ENCODE measurements around the gene CELF2. TPM values are rescaled to one million over a fixed set of nuclear protein-coding genes. Genes with fewer than 3 reads are reported as not detected.

CELF2 gene
- total and polyA plus RNA-seq, 2 experiments from 2014 or later: 16.6 to 26.9 TPM

- H3K4me3 ChIP-seq: no peak overlapping the region
- H3K9me2 ChIP-seq (replicated peaks; ENCODE audit: insufficient read depth): no peaks in the 10 kb centered on the region
- H2AFZ ChIP-seq: no peak overlapping the region
- no peak for TF ChIP-seq CTCF (IDR thresholded peaks at IDR 0.05; ENCODE audit: poor library complexity)
- TF ChIP-seq EZH2 (IDR thresholded peaks at IDR 0.05; ENCODE audit: borderline replicate concordance): no peak
- TF ChIP-seq EZH2phosphoT487 (IDR thresholded peaks at IDR 0.05; ENCODE audit: low read depth, severe bottlenecking, unreplicated experiment): no peak
- no peak overlapping the region for H3K27ac ChIP-seq
- no peaks in the 10 kb centered on the region for H4K20me1 ChIP-seq (ENCODE audit: insufficient read depth, poor library complexity, severe bottlenecking)
- no peaks in the 10 kb centered on the region for H3K79me2 ChIP-seq
- H3K36me3 ChIP-seq (replicated peaks; ENCODE audit: insufficient read depth, low read depth): no peaks in the 10 kb centered on the region
- 96% methylated on average over 3 of the region's 3 CpGs for WGBS (ENCODE audit: low lambda C conversion rate, missing lambda C conversion rate)
- H3K4me1 ChIP-seq (ENCODE audit: insufficient read depth): no peaks in the 10 kb centered on the region
- DNase-seq (ENCODE audit: low spot score): no peak
- no peak overlapping the region for H3K4me2 ChIP-seq
- H3K27me3 ChIP-seq: no peaks in the 10 kb centered on the region
- H3K9me3 ChIP-seq (ENCODE audit: low read depth): no peaks in the 10 kb centered on the region
Measured at GRCh38 chr10:10992961-10993714, 24.5 kb upstream of the CELF2 start.

DNA sequence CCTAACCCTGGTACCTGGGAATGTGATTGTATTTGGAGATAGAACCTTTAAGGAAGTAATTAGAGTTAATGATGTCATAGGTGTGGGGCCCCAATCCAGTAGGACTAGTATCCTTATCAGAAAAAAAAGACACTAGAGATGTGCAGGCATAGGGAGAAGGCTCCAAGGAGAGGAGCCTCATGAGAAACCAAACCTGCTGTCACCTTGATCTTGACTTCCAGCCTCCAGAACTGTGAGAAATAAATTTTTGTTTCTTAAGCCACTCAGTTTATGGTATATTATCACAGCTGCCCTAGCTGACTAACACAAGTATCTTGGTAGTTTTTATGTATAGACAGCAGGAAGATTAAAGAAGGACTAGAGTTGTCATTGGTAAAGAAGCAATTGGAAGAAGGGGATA, 23.9 kb upstream of the CELF2 start:
- Histone ChIP-seq H3K36me3 (replicated peaks; ENCODE audit: insufficient read depth, low read depth) (no peaks in the 10 kb centered on the region), H3K27ac (no peak overlapping the region), H3K79me2 (no peaks in the 10 kb centered on the region), H3K27me3 (no peaks in the 10 kb centered on the region), H2AFZ (no peak overlapping the region), H4K20me1 (ENCODE audit: insufficient read depth, poor library complexity, severe bottlenecking) (no peaks in the 10 kb centered on the region), H3K9me2 (replicated peaks; ENCODE audit: insufficient read depth) (no peaks in the 10 kb centered on the region), H3K4me1 (ENCODE audit: insufficient read depth) (no peaks in the 10 kb centered on the region), H3K4me2 (no peak overlapping the region), H3K4me3 (no peak overlapping the region), H3K9me3 (ENCODE audit: low read depth) (no peaks in the 10 kb centered on the region)
- TF ChIP-seq EZH2 (IDR thresholded peaks at IDR 0.05; ENCODE audit: borderline replicate concordance) (no peak), EZH2phosphoT487 (IDR thresholded peaks at IDR 0.05; ENCODE audit: low read depth, severe bottlenecking, unreplicated experiment) (no peak), CTCF (IDR thresholded peaks at IDR 0.05; ENCODE audit: poor library complexity) (no peak)
- DNase-seq (ENCODE audit: low spot score): no peak

GRCh38 chr10:10994360-10994759, 23.3 kb upstream of the CELF2 start:
- Histone ChIP-seq H3K4me1 (ENCODE audit: insufficient read depth) (no peaks in the 10 kb centered on the region), H3K27ac (no peak overlapping the region), H3K9me3 (ENCODE audit: low read depth) (no peaks in the 10 kb centered on the region), H3K79me2 (no peaks in the 10 kb centered on the region), H3K36me3 (replicated peaks; ENCODE audit: insufficient read depth, low read depth) (no peaks in the 10 kb centered on the region), H3K27me3 (no peaks in the 10 kb centered on the region), H4K20me1 (ENCODE audit: insufficient read depth, poor library complexity, severe bottlenecking) (no peaks in the 10 kb centered on the region), H2AFZ (no peak overlapping the region), H3K9me2 (replicated peaks; ENCODE audit: insufficient read depth) (no peaks in the 10 kb centered on the region), H3K4me3 (no peak overlapping the region), H3K4me2 (no peak overlapping the region)
- DNase-seq (ENCODE audit: low spot score): no peak
- 79% methylated on average over 2 of the region's 2 CpGs for WGBS (ENCODE audit: low lambda C conversion rate, missing lambda C conversion rate)
- TF ChIP-seq EZH2 (IDR thresholded peaks at IDR 0.05; ENCODE audit: borderline replicate concordance) (no peak), CTCF (IDR thresholded peaks at IDR 0.05; ENCODE audit: poor library complexity) (no peak), EZH2phosphoT487 (IDR thresholded peaks at IDR 0.05; ENCODE audit: low read depth, severe bottlenecking, unreplicated experiment) (no peak)

All from hepatocyte (in vitro differentiated cells).